Vagina (tissue), 2 donors: ENCODE measurements around the gene SVOP.

Experiments used
- POLR2A ChIP-seq, 2 donors: fragments of 450-650 bp; IDR thresholded peaks; one replicate each; pipeline ENCODE4 v1.6.1; 2017; ENCODE audit warnings: antibody characterized with exemption in 2 of 2, mild to moderate bottlenecking in 2 of 2, moderate library complexity in 2 of 2
- TF ChIP-seq, protein P1 (sequence below), 3 experiments: fragments of 450-650 bp in 2 of 3; fragments of 200-600 bp in 1 of 3; sonication (generic) in 1 of 3; IDR thresholded peaks; one replicate each; pipeline ENCODE4 v1.5.1; 2017 to 2019; ENCODE audit warnings: antibody characterized with exemption in 3 of 3, mild to moderate bottlenecking in 2 of 3, moderate library complexity in 2 of 3

DNA sequence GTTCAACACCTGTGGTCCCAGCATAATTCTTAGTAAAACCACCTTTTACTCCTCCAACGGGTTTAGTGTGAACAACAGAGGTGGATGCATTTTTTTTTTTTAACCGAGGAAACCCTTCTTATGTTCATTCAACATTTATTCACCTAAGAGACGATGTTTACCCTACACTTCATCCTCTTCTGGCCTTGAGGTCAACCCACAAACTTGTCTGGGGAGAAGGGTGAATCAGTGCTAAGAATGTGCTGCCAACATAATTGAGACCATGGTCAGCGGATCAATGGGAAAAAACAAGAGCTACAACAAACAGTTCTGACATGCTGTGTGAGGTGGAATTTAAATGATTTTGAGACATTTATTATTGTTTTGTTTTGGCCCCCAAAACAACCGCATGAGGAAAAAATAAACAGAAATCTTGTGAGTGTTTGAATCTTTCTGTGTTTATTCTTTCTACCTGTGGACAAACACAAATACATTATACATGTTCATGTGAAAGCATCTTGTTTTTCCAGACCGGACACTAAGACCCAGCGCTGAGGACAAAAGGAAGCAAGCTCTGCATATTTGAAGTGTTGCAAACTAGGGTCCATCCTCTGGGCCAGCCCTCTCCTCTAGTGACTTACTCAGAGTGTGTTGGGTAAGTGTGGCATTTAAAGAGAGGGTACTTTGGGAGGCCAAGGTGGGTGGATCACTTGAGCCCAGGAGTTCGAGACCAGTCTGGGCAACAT lies 26.4 kb upstream of the SVOP start:
- TF ChIP-seq, protein P1, sequence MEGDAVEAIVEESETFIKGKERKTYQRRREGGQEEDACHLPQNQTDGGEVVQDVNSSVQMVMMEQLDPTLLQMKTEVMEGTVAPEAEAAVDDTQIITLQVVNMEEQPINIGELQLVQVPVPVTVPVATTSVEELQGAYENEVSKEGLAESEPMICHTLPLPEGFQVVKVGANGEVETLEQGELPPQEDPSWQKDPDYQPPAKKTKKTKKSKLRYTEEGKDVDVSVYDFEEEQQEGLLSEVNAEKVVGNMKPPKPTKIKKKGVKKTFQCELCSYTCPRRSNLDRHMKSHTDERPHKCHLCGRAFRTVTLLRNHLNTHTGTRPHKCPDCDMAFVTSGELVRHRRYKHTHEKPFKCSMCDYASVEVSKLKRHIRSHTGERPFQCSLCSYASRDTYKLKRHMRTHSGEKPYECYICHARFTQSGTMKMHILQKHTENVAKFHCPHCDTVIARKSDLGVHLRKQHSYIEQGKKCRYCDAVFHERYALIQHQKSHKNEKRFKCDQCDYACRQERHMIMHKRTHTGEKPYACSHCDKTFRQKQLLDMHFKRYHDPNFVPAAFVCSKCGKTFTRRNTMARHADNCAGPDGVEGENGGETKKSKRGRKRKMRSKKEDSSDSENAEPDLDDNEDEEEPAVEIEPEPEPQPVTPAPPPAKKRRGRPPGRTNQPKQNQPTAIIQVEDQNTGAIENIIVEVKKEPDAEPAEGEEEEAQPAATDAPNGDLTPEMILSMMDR (IDR thresholded peaks at IDR 0.05): no peak
- no peak for TF ChIP-seq POLR2A (IDR thresholded peaks at IDR 0.05)
